WTC11 (cell line): Measurements from ENCODE around the gene TMEM187. TPM values are rescaled to one million over a fixed set of nuclear protein-coding genes. Genes with fewer than 3 reads are reported as not detected.

Source experiments
- ATAC-seq: fragments of 200-7000 bp; cut with Tn5 transposase; 2 replicates; pipeline ENCODE4 v1.10.0; 2021; ENCODE audit warnings: mild to moderate bottlenecking, moderate library complexity
- CTCF ChIA-PET: fragments of 300-600 bp; sonication (Branson Sonifier 250); formaldehyde crosslinking; loops from one replicate; lab custom pipeline; 2021; ENCODE audit warnings: antibody characterized with exemption; lab: Charles Lee
- POLR2A ChIA-PET: fragments of 350-600 bp; sonication (Branson Sonifier 250); formaldehyde crosslinking; loops from one replicate; lab custom pipeline; 2021; ENCODE audit warnings: antibody characterized with exemption; lab: Charles Lee
- DNase-seq: peaks from one replicate; pipeline ENCODE4 v3.0.0; 2021; ENCODE audit warnings: low spot score
- H3K27ac Mint-ChIP-seq: 2 replicates; pipeline ENCODE4 v1.8.0; 2021; ENCODE audit warnings: mixed read lengths
- H3K27me3 Mint-ChIP-seq: 2 replicates; pipeline ENCODE4 v1.8.0; 2021; ENCODE audit warnings: low read depth, mild to moderate bottlenecking, moderate library complexity, mixed read lengths
- H3K36me3 Mint-ChIP-seq: 2 replicates; pipeline ENCODE4 v1.8.0; 2021; ENCODE audit warnings: mixed read lengths
- H3K4me1 Mint-ChIP-seq: 2 replicates; pipeline ENCODE4 v1.8.0; 2022; ENCODE audit warnings: mixed read lengths
- H3K4me3 Mint-ChIP-seq: 2 replicates; pipeline ENCODE4 v1.8.0; 2021; ENCODE audit warnings: mild to moderate bottlenecking, moderate library complexity, mixed read lengths
- H3K9me3 Mint-ChIP-seq: 2 replicates; pipeline ENCODE4 v1.8.0; 2021; ENCODE audit warnings: mixed read lengths
- CREM ChIP-seq: sonication (generic); formaldehyde crosslinking; IDR thresholded peaks from 2 replicates; pipeline ENCODE4 v1.8.1; 2022; ENCODE audit warnings: mild to moderate bottlenecking, missing genetic modification reagents, moderate library complexity
- ELF4 ChIP-seq: sonication (generic); formaldehyde crosslinking; IDR thresholded peaks from 2 replicates; pipeline ENCODE4 v1.8.1; 2022; ENCODE audit warnings: low read depth, mild to moderate bottlenecking, moderate library complexity, missing genetic modification reagents
- GRHL2 ChIP-seq: fragments of 250-450 bp; sonication (Bioruptor Pico); IDR thresholded peaks from 2 replicates; pipeline ENCODE4 v1.8.0; 2022; ENCODE audit warnings: mild to moderate bottlenecking, moderate library complexity; ENCODE audit not compliant: insufficient replicate concordance, severe bottlenecking
- JUN ChIP-seq: sonication (generic); formaldehyde crosslinking; IDR thresholded peaks from 2 replicates; pipeline ENCODE4 v1.8.0; 2023; ENCODE audit warnings: mild to moderate bottlenecking, missing genetic modification reagents
- KAT7 ChIP-seq: sonication (generic); formaldehyde crosslinking; IDR thresholded peaks from 2 replicates; pipeline ENCODE4 v1.8.1; 2023; ENCODE audit warnings: missing genetic modification reagents, mild to moderate bottlenecking, borderline replicate concordance
- NFYB ChIP-seq: sonication (generic); formaldehyde crosslinking; conservative IDR thresholded peaks from 2 replicates; pipeline ENCODE4 v1.8.0; 2022; ENCODE audit warnings: low read depth, missing genetic modification reagents
- NR1H2 ChIP-seq: sonication (generic); formaldehyde crosslinking; IDR thresholded peaks from 2 replicates; pipeline ENCODE4 v1.9.0; 2021; ENCODE audit warnings: mild to moderate bottlenecking, moderate library complexity, missing genetic modification reagents
- SOX15 ChIP-seq: fragments of 250-450 bp; sonication (Bioruptor Pico); IDR thresholded peaks from 2 replicates; pipeline ENCODE4 v1.9.0; 2021; ENCODE audit warnings: mild to moderate bottlenecking
- SP1 ChIP-seq: sonication (generic); formaldehyde crosslinking; conservative IDR thresholded peaks from 2 replicates; pipeline ENCODE4 v1.8.1; 2022; ENCODE audit warnings: missing genetic modification reagents
- ZNF232 ChIP-seq: sonication (generic); formaldehyde crosslinking; IDR thresholded peaks from 2 replicates; pipeline ENCODE4 v1.8.0; 2022; ENCODE audit warnings: mild to moderate bottlenecking, missing genetic modification reagents
- ZNF416 ChIP-seq: fragments of 250-450 bp; sonication (Bioruptor Pico); IDR thresholded peaks from 2 replicates; pipeline ENCODE4 v1.9.0; 2021; ENCODE audit warnings: mild to moderate bottlenecking, inconsistent platforms
- ZNF423 ChIP-seq: fragments of 250-450 bp; sonication (Bioruptor Pico); IDR thresholded peaks from 2 replicates; pipeline ENCODE4 v2.1.2; 2022; ENCODE audit warnings: mild to moderate bottlenecking, moderate library complexity
- total RNA-seq: library from RNA; stranded (reverse); gene quantifications from 3 replicates; pipeline ENCODE4 v1.2.3, GENCODE V29; 2021
- TF ChIP-seq, protein P1 (sequence below): sonication (generic); formaldehyde crosslinking; conservative IDR thresholded peaks from 2 replicates; pipeline ENCODE4 v1.8.1; 2022; ENCODE audit warnings: mild to moderate bottlenecking, missing genetic modification reagents
- TF ChIP-seq, protein P2 (sequence below): sonication (generic); formaldehyde crosslinking; IDR thresholded peaks from 2 replicates; pipeline ENCODE4 v1.8.1; 2022; ENCODE audit warnings: mild to moderate bottlenecking, moderate library complexity, missing genetic modification reagents
- TF ChIP-seq, protein P3 (sequence below): sonication (generic); formaldehyde crosslinking; IDR thresholded peaks from 2 replicates; pipeline ENCODE4 v1.8.1; 2022; ENCODE audit warnings: mild to moderate bottlenecking, missing genetic modification reagents, moderate library complexity, borderline replicate concordance
- TF ChIP-seq, protein P4 (sequence below): sonication (generic); formaldehyde crosslinking; IDR thresholded peaks from 2 replicates; pipeline ENCODE4 v1.8.1; 2023; ENCODE audit warnings: mild to moderate bottlenecking, moderate library complexity, missing genetic modification reagents
- TF ChIP-seq, protein P5 (sequence below): sonication (generic); formaldehyde crosslinking; IDR thresholded peaks from 2 replicates; pipeline ENCODE4 v1.8.0; 2022; ENCODE audit warnings: mild to moderate bottlenecking, missing genetic modification reagents
- TF ChIP-seq, protein P6 (sequence below): sonication (generic); formaldehyde crosslinking; IDR thresholded peaks from 2 replicates; pipeline ENCODE4 v1.8.1; 2023; ENCODE audit warnings: mild to moderate bottlenecking, missing genetic modification reagents
- TF ChIP-seq, protein P7 (sequence below): fragments of 250-450 bp; sonication (Bioruptor Pico); conservative IDR thresholded peaks from 2 replicates; pipeline ENCODE4 v1.9.0; 2021; ENCODE audit warnings: mild to moderate bottlenecking
- TF ChIP-seq, protein P8 (sequence below): sonication (generic); formaldehyde crosslinking; IDR thresholded peaks from 2 replicates; pipeline ENCODE4 v1.8.1; 2022; ENCODE audit warnings: low read depth, mild to moderate bottlenecking, moderate library complexity, missing genetic modification reagents, borderline replicate concordance
- TF ChIP-seq, protein P9 (sequence below): sonication (generic); formaldehyde crosslinking; IDR thresholded peaks from 2 replicates; pipeline ENCODE4 v1.8.0; 2022; ENCODE audit warnings: mild to moderate bottlenecking, missing genetic modification reagents
- TF ChIP-seq, protein P10 (sequence below): sonication (generic); formaldehyde crosslinking; IDR thresholded peaks from 2 replicates; pipeline ENCODE4 v1.8.0; 2022; ENCODE audit warnings: mild to moderate bottlenecking, missing genetic modification reagents

TMEM187 gene
- total RNA-seq, 1 experiment from 2014 or later: 8.4 TPM

DNA sequence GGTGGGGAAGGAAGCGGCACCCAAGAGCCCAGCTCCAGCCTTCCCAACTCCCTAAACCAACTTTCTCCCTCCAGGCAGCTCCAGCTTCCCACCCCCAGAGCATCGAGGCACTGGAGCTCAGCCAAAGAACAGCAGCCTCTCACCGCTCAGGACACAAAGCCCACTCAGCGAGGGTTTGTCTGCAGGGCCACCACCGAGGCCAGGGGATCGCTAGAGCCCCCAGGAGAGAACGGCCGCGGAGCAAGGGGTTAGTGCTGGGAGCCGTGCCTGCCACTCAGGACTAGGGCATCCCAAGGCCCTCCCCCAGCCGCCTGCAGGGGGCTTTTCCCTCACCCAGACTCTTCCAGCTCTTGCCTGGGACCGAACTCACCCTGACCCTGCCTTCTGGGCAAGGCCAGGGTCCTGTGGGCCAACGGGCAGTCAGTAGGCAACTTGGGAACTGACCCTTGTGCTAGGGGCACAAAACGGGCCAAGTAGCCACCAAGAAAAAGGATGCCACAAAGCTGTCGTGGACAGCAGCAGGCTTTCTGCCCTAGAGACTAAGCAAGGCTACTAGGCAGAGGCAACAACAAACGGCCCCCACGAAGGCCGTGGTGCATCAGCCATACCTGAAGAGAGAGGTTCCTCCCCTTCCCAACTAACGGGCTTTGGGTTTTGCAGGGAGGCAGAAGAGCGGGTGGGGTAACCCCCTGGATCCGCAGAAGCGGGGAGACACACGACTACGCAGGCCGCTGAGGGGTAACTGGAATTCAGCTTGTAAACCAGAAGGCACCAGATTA, 3.2 kb upstream of the TMEM187 start (continued):
- no peak for TF ChIP-seq CREM
- TF ChIP-seq, protein P1, sequence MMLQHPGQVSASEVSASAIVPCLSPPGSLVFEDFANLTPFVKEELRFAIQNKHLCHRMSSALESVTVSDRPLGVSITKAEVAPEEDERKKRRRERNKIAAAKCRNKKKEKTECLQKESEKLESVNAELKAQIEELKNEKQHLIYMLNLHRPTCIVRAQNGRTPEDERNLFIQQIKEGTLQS (CRISPR knock-in tag): no peak
- TF ChIP-seq, protein P2, sequence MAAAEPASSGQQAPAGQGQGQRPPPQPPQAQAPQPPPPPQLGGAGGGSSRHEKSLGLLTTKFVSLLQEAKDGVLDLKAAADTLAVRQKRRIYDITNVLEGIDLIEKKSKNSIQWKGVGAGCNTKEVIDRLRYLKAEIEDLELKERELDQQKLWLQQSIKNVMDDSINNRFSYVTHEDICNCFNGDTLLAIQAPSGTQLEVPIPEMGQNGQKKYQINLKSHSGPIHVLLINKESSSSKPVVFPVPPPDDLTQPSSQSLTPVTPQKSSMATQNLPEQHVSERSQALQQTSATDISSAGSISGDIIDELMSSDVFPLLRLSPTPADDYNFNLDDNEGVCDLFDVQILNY (CRISPR knock-in tag): no peak
- TF ChIP-seq, protein P3, sequence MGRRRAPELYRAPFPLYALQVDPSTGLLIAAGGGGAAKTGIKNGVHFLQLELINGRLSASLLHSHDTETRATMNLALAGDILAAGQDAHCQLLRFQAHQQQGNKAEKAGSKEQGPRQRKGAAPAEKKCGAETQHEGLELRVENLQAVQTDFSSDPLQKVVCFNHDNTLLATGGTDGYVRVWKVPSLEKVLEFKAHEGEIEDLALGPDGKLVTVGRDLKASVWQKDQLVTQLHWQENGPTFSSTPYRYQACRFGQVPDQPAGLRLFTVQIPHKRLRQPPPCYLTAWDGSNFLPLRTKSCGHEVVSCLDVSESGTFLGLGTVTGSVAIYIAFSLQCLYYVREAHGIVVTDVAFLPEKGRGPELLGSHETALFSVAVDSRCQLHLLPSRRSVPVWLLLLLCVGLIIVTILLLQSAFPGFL (CRISPR knock-in tag): no peak
- TF ChIP-seq, protein P4, sequence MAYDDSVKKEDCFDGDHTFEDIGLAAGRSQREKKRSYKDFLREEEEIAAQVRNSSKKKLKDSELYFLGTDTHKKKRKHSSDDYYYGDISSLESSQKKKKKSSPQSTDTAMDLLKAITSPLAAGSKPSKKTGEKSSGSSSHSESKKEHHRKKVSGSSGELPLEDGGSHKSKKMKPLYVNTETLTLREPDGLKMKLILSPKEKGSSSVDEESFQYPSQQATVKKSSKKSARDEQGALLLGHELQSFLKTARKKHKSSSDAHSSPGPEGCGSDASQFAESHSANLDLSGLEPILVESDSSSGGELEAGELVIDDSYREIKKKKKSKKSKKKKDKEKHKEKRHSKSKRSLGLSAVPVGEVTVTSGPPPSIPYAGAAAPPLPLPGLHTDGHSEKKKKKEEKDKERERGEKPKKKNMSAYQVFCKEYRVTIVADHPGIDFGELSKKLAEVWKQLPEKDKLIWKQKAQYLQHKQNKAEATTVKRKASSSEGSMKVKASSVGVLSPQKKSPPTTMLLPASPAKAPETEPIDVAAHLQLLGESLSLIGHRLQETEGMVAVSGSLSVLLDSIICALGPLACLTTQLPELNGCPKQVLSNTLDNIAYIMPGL: no peak
- TF ChIP-seq, protein P5, sequence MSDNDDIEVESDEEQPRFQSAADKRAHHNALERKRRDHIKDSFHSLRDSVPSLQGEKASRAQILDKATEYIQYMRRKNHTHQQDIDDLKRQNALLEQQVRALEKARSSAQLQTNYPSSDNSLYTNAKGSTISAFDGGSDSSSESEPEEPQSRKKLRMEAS (CRISPR knock-in tag): no peak
- TF ChIP-seq ZNF416: no peak
- no peak for TF ChIP-seq KAT7 (CRISPR knock-in tag)
- TF ChIP-seq, protein P6, sequence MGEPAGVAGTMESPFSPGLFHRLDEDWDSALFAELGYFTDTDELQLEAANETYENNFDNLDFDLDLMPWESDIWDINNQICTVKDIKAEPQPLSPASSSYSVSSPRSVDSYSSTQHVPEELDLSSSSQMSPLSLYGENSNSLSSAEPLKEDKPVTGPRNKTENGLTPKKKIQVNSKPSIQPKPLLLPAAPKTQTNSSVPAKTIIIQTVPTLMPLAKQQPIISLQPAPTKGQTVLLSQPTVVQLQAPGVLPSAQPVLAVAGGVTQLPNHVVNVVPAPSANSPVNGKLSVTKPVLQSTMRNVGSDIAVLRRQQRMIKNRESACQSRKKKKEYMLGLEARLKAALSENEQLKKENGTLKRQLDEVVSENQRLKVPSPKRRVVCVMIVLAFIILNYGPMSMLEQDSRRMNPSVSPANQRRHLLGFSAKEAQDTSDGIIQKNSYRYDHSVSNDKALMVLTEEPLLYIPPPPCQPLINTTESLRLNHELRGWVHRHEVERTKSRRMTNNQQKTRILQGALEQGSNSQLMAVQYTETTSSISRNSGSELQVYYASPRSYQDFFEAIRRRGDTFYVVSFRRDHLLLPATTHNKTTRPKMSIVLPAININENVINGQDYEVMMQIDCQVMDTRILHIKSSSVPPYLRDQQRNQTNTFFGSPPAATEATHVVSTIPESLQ (CRISPR knock-in tag): no peak
- TF ChIP-seq ZNF423 (CRISPR knock-in tag): no peak

DNA sequence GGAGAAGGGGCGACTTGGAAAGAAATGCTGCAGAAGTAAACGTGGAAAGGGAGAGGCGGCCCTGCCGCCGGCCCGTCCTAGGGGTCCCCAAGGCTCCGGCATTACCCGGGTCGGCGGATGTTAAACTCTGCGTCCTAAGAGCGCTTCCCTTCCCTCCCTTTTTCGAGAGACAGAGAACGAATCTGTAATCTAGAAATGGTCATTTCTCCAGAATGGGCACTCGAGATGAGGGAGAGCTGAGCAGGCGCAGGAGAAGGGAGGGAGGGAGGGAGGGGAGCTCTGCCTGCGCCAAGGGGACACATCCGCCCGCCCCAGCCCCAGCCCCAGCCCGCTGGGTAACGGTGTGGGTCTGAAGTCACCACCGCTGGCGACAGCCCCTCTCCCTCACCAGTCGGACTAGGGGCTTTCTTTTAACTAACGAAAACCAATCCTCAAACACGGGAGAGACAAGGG, 2.6 kb upstream of the TMEM187 start:
- Mint-ChIP-seq H3K4me3 (peak overlapping the region; percentile 100), H3K36me3 (no peaks in the 10 kb centered on the region; the same call in 1 of the 2 replicates), H3K4me1 (peaks cover 31% of the 10 kb centered on the region), H3K27me3 (no peaks in the 10 kb centered on the region), H3K9me3 (no peaks in the 10 kb centered on the region), H3K27ac (no peak overlapping the region)
- ChIA-PET POLR2A (interaction anchor here (1.9 kb wide), 1 partner anchor 42 kb away, joined by 6 read pairs; no protein-coding TSS in a partner anchor), CTCF (interaction anchor here (1.1 to 2.4 kb wide), 3 partner anchors 22 to 56 kb away, joined by 3 to 13 read pairs (median 4); partner anchors contain the start of gene ARHGAP4)
- no peak for DNase-seq
- no peak for ATAC-seq
- no peak for TF ChIP-seq KAT7 (CRISPR knock-in tag)
- no peak for TF ChIP-seq SOX15 (CRISPR knock-in tag)
- TF ChIP-seq ELF4 (CRISPR knock-in tag): no peak
- TF ChIP-seq, protein P7, sequence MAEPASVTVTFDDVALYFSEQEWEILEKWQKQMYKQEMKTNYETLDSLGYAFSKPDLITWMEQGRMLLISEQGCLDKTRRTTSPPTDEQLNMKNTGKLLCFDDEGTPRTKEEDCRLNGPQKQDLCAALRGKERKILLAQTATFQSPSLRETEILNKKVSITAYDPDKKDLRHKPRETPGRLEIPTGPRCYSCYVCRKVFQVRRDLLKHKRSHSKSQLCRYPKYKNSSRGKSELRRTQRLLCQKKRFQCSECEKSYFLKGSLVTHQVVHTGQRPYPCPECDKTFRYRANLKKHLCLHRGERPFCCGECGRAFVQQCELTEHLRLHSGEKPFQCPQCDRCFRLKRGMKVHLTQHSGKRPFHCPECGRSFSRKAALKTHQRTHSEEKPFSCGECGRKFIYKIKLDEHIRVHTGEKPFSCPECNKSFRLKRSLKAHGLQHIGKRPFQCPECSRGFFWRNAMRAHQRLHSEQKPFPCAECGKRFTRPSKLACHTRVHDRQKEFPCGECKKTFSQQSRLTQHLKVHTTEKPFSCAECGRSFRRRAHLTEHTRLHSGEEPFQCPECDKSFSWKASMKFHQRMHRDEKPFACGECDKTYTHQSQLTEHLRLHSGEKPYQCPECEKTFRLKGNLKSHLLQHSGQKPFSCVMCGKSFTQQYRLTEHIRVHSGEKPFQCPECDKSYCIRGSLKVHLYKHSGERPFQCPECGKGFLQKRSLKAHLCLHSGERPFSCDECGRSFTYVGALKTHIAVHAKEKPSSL (CRISPR knock-in tag): no peak
- TF ChIP-seq, protein P8, sequence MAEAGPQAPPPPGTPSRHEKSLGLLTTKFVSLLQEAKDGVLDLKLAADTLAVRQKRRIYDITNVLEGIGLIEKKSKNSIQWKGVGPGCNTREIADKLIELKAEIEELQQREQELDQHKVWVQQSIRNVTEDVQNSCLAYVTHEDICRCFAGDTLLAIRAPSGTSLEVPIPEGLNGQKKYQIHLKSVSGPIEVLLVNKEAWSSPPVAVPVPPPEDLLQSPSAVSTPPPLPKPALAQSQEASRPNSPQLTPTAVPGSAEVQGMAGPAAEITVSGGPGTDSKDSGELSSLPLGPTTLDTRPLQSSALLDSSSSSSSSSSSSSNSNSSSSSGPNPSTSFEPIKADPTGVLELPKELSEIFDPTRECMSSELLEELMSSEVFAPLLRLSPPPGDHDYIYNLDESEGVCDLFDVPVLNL (CRISPR knock-in tag): no peak
- TF ChIP-seq, protein P9, sequence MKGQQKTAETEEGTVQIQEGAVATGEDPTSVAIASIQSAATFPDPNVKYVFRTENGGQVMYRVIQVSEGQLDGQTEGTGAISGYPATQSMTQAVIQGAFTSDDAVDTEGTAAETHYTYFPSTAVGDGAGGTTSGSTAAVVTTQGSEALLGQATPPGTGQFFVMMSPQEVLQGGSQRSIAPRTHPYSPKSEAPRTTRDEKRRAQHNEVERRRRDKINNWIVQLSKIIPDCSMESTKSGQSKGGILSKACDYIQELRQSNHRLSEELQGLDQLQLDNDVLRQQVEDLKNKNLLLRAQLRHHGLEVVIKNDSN (CRISPR knock-in tag): no peak
- no peak for TF ChIP-seq ZNF416
- no peak for TF ChIP-seq NR1H2 (CRISPR knock-in tag)
- TF ChIP-seq JUN (CRISPR knock-in tag): no peak
- TF ChIP-seq, protein P10, sequence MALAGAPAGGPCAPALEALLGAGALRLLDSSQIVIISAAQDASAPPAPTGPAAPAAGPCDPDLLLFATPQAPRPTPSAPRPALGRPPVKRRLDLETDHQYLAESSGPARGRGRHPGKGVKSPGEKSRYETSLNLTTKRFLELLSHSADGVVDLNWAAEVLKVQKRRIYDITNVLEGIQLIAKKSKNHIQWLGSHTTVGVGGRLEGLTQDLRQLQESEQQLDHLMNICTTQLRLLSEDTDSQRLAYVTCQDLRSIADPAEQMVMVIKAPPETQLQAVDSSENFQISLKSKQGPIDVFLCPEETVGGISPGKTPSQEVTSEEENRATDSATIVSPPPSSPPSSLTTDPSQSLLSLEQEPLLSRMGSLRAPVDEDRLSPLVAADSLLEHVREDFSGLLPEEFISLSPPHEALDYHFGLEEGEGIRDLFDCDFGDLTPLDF (CRISPR knock-in tag): no peak
- no peak for TF ChIP-seq ZNF232 (CRISPR knock-in tag)
- TF ChIP-seq NFYB: no peak
- TF ChIP-seq GRHL2: no peak
- TF ChIP-seq SP1: no peak
